T1000 (cell line): Measurements from ENCODE around the gene VWA5B2.

ENCODE experiments used
- DNase-seq: peaks from one replicate; lab custom pipeline; 2025; ENCODE audit warnings: mixed read lengths; lab: John Stamatoyannopoulos, UW

The VWA5B2 gene

DNA sequence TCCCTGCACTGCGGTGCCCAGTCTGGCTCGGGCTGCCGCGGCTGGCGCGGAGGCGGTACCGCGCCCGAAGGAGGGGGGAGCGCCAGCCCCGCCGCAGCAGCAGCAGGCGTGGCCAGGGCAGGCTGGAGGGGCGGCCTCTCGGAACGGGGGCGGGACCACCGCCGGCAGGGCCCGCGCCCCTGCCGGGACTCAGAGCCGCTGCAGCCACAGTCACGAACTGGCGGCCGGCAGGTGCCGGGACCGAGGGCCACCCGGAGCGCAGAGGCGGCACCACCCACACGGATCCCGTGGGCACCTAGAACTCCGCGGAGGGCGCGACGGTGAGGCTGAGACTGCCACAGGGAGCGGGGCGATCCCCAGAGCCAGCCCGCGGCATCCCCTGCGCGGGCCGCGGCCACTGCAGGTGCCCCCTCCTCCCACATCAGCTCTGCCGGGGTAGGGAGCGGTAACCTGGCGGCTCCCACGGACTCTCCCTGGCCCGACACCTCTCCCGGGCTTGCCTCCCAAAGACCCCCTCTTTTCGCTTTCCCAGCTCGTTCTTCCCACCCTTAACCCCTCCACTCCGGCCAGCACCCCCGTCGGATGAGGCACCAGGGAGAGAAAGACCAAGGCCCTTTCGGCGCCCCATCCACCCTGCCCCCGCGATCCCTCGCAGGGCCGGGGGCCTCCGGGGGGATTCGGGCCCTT is at the start of gene VWA5B2:
Gene VWA5B2, plus strand, starts transcription at position 192 of the 687 bp plus-strand sequence. CDS start 944 bp downstream, outside the sequence.
- DNase-seq, result peak; percentile 56

DNA sequence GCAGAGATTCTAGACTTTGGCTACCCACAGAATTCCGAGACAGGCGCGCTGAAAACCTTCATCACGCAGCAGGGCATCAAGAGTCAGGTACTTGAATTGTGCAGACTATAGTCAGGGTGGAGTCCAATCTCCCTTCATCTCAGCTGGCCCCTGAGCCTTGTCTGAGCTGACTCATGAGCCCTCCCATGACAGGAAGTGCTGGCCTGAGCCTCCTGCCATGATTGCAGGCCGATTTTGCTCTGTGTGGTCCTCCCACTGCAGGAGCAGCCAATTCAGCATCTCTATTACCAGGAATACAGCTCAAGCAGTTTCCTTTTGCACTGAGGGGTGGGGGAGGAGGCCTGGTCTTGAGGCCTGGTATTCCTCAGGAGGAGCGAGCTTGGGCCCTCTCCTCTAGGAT is 49.2 kb upstream of the VWA5B2 start:
- DNase-seq, result no peak

DNA sequence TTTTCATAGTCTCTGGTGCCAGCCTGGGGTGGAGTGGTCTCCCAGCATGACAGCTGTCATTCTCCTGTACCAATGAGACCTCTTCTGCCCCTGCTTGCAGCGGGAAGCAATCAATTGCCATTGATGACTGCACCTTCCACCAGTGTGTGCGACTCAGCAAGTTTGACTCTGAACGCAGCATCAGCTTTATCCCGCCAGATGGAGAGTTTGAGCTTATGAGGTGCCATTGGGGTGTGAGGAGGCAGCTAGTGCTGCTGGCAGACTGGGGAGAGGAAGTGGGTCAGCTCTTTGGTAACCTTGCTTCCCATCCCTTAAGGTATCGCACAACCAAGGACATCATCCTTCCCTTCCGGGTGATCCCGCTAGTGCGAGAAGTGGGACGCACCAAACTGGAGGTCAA is 47.8 kb upstream of the VWA5B2 start:
- DNase-seq, result no peak

DNA sequence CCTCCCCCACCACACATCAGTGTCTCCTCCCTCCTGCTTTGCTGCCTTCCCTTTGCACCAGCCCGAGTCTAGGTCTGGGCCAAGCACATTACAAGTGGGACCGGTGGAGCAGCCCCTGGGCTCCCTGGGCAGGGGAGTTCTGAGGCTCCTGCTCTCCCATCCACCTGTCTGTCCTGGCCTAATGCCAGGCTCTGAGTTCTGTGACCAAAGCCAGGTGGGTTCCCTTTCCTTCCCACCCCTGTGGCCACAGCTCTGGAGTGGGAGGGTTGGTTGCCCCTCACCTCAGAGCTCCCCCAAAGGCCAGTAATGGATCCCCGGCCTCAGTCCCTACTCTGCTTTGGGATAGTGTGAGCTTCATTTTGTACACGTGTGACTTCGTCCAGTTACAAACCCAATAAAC is 45.7 kb upstream of the VWA5B2 start:
- no peak for DNase-seq

DNA sequence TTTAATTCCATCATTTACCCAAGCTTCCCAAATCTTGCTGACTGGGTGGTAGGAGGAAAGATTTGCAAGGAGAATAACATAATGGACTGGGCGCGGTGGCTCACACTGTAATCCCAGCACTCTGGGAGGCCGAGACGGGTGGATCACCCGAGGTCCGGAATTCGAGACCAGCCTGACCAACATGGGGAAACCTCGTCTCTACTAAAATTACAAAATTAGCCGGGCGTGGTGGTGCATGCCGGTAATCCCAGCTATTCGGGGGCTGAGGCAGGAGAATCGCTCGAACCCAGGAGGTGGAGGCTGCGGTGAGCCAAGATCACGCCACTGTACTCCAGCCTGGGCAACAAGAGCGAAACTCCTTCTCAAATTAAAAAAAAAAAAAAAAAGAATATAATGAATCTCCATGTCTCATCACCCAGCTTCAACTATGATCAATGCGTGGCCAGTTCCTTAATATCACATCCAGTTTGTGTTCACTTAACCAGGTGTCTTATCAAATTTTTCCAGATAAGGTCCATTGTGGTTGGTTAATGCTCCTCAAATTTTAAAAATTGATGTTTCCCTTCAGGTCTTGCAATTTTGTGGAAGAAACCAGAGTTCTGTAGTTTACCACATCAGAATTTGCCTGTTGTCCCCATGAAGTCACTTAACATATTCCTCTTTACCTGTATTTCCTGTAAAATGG is 44.7 kb upstream of the VWA5B2 start:
- no peak for DNase-seq

DNA sequence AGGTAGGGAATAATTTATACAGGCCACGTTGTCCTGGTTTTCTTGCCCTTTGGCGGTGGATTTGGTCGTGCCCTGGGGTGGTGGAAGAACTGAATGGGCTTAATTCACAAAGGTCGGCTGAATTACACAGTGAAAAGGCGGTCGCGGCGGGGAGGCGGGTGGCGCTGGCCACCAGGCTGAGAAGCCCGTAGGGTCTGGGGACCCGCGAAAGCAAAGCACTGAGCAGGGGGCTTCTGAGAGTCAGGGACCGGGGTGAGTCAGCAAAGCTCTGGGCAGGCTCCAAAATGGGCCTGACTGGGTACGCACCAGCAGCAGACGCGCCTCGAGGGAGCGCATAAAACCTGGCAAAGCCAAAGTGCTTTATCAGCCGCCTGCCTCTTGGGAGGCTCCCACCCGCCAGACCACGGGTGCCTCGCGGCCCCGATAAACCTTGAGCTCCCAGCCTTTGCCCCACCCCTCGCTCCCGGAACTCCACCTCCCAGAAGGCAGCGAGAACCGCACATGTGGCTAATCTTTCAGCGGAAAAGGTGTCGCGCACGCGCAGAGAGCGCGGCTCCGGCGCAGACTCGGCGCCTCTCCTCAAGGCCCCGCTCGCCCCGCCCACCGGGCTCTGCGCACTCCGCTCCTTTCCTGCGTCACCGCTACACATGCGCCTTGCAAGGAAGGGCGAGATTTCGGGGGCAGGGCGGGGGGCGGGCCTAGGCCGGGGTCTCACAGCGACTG is 43.8 kb upstream of the VWA5B2 start:
- DNase-seq, result peak; percentile 99

DNA sequence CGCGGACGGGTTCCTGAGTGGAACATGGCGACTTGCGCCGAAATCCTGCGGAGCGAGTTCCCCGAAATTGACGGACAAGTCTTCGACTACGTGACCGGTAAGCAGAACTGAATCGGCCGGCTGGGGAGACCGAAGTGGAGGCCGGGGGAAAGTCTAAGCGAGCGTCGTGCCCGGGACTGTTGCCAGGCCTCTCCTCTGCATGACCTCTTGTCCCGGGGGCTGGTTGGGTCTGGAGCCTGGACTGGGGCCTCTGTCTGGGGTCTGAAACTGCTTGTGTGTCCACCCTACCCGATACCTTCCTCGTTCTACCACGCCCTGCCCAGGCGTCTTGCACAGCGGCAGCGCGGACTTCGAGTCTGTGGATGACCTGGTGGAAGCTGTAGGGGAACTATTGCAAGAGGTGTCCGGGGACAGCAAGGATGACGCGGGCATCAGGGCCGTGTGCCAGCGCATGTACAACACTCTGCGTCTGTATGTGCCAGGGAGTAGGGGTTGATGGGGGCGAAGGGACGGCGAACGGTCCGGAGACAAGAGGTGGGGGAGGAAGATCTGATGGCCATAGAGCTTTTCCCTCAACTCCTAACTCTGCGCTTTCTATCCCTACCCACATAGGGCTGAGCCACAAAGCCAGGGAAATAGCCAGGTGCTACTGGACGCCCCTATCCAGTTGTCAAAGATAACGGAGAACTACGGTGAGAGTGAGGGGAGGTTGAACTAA is 43.0 kb upstream of the VWA5B2 start, which contains the start of gene ABCF3:
Gene ABCF3, plus strand, starts transcription at position 16 of the 718 bp plus-strand sequence. Its CDS starts 9 bp downstream, at position 25.
- no peak for DNase-seq

DNA sequence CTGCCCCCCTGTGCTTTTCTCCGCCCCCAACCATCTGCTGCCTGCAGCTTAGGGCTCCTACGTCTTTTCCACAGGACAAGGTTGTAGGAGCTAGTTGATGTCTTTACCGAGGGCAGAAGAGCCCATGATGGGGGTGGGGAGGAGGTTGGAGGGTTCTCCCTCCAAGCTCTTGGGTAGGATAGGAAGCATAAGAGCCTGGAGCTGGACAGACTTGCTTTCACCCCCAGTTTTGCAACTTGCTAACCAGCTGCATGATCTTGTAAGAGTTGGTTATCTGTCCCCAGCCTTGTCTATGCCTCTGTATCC is 42.5 kb upstream of the VWA5B2 start:
- no peak for DNase-seq

DNA sequence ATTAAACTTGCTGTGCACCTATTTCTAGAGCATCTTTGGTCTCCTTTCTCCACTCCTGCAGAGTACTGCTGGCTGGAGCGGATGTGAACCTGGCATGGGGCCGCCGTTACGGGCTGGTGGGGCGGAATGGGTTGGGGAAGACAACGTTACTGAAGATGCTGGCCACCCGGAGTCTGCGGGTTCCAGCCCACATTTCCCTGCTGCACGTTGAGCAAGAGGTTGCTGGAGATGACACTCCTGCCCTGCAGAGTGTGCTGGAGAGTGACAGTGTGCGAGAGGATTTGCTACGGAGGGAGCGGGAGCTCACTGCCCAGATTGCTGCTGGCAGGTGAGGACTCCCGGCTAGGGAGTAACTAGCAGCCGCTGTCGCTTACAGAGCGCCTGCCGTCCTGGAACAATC is 41.3 kb upstream of the VWA5B2 start:
- no peak for DNase-seq

DNA sequence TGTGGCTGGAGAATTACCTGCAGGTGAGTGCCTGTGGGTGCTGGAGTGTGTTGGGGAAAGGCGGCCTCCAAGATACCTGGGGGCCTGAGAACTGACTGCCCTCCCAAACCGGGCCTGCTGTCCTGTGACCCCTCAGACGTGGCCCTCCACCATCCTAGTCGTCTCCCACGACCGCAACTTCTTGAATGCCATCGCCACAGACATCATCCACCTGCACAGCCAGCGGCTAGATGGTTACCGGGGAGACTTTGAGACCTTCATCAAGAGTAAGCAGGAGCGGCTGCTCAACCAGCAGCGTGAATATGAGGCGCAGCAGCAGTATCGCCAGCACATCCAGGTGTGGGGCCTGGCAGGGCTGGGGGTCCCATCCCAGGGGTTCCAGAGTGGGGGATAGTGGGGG is 40.0 kb upstream of the VWA5B2 start:
- no peak for DNase-seq

DNA sequence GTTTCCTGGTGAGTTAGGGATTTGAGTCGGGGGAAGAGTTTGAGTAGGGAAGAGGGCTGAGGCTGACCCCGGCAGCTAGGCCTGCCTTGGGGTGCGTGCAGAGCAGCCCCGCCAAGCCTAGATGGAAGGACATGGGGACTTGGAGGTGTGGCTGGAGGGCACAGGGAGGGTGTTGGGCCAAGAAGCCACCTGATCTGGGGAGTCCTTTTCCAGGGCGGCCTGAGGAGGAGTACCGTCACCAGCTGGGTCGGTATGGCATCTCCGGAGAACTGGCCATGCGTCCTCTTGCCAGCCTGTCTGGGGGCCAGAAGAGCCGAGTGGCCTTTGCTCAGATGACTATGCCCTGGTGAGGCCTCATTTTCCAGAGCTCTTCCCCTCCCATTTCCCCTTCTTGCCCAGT is 36.5 kb upstream of the VWA5B2 start:
- no peak for DNase-seq

DNA sequence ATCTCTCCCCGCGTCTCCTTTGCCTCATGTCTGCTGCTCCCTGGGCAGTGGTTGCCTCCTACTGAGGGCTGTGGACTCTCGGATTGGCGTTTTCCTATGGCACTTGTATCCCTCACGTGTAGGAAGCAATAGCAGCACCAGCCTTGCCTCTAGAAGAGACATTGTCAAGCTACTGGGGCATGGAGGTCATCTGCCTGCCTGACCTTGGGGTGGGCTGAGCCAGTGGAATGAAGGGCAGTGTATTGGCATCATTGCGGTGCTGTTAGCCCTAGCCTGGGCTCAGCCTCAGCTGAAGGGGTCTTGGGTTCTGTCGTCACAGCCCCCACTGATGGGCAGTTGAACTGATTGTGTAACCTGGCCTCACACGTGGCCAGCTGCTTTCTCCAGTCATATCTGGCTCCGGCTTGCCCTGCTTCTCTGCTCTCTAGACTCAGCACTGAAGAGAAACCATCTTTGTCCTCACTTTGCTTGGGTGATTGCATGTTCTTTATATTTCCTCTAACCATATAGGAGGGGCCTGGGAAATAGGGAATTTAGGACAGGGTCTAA is 35.3 kb upstream of the VWA5B2 start:
- no peak for DNase-seq

DNA sequence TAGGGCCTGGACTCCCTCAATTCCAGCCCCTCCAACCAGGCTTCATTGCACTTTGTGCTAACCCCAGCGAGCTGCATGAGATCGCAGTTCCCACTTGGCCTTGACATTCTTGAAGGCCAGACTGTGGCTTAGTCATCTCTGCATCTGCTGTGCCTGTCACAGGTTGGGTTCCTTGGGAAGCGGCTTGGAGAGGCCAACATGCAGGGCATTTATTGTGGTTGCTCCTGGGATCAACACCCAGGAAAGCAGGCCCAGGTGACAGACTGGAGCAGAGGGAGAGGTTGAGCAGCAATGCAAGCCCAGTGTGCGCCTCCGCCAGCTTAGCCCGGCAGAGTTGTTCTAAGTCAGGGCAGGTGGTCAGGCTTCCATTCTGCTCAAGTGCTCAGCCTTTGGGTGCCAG is 32.8 kb upstream of the VWA5B2 start:
- no peak for DNase-seq

DNA sequence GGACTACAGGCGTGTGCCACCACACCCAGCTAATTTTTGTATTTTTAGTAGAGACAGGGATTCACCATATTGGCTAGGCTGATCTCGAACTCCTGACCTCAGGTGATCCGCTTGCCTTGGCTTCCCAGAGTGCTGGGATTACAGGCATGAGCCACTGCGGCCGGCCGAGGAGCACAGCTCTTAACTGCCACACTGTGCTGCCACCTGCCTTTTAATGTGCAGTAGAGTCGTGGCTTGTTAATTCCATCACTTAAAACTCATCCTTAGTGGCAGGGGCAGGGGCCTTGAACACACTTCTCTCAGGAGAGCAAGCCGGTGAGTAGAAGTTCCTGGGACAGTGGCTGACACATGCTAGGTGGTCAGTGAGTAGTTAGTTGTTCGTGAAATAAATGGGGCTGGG is 30.9 kb upstream of the VWA5B2 start:
- no peak for DNase-seq

DNA sequence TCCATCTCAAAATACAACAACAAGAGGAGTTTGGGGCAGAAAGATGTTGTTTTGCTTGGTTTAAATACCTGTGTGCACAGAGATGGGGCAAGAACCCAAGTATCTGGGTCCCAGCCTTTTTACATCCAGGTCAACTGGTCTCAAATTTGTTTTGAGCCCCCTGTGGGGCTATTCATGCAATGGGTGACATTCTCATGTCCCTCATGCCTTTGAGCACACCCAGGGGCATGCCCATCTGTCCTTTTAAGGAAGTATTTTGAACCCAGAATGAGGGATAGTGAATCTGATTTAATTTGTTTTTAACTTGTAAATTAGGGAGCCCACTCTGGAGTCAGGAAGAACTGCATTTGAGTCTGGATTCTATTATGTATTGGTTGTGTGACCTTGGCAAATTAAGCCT is 28.6 kb upstream of the VWA5B2 start:
- no peak for DNase-seq

DNA sequence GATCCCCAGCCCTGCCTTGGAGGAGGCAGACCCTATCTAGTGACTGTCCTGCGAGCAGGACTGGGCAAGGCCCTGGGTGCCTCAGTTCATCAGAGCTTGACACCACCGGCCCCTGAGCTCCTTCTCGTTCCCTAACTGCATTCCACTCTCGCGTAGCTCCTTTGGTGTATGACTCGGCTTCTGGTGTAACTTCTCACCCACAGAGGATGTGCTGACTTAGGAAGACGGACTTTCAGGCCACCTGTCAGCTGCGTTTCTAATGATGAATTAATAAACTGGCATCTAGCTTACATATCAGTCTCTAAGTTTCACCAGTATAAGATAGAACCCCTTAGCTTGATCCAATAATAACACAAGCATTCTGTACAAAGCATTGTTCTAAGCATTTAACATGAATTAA is 25.9 kb upstream of the VWA5B2 start:
- no peak for DNase-seq

DNA sequence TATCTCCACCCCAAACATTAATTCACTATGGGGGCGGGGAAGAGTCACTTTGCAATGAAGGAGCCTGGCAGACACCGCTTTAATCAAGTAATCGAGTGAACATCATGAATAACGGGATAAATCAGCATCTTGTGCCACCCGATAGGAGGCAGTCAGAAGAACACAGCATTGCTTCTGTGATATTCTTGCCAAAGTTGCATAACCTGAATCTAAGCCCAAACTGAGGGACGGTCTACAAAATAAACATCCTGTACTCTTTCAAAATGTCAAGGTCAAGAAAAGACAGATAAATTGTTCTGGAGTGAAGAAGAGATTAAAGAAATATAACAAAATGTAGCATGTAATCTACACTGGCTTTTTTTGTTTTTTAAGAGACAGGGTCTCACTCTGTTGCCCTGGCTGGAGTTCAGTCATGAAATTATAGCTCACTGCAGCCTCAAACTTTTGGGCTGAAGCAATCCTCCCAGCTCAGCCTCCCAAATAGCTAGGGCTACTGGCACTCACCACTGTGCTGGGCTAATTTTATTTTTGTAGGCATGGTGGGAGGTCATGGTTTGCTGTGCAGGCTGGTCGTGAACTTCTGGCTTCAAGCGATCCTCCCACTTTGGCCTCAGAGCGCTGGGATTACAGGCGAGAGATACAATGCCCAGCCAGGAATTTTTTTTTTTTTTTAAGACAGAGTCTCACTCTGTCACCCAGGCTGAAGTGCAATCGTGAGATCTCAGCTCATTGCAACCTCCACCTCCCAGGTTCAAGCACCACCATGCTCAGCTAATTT is 20.1 kb upstream of the VWA5B2 start:
- no peak for DNase-seq

DNA sequence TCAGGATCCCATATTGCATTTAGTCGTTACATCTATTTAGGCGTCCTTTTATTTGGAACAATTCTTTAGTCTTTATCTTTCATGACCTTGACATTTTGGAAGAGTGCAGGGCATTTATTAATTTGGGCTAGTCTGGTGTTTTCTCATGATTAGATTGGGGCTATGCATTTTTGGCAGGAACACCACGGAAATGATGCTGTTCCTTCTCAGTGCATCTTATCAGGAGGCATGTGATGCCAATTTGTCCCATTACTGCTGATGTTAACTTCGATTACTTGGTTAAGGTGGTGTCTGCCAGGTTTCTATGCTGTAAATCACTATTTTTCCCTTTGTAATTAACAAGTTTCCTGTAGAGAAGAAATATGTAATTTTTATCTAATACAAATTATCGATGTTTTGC is 18.1 kb upstream of the VWA5B2 start:
- DNase-seq, result no peak

DNA sequence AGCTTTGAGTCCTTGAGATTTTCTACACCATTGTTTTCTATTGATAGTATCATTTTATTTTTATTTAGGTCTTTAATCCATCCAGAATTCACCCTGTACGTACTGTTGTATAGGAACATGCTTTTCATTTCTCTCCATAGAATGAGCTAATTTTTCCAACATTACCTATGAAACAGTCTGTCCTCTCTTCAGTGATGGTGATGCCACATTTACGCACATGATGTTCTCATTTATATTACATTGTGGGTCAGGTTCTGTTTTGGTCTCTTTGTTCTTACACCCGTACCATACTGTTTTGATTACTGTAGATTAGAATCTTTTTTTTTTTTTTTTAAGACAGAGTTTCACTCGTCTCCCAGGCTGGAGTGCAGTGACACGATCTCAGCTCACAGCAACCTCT is 17.7 kb upstream of the VWA5B2 start:
- no peak for DNase-seq

DNA sequence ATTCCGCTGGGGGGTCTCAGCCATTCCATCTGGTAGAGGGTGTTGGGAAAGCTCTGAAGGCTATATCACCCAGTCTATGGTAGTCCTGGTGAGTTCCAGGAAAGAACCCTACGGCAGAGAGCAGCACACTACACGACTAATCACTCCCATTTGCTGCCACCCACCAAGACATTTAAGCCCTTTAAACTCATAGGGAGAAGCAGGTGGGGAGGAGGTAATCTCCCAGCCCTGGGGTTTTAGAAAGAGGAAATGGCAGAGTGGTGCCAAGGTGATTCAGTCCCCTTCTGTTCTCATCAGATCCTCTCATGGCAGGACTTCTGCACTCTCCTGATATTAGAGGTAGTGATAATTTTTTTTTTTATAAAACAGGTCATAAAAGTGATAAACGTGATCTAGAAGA is 10.6 kb upstream of the VWA5B2 start:
- DNase-seq, result no peak

DNA sequence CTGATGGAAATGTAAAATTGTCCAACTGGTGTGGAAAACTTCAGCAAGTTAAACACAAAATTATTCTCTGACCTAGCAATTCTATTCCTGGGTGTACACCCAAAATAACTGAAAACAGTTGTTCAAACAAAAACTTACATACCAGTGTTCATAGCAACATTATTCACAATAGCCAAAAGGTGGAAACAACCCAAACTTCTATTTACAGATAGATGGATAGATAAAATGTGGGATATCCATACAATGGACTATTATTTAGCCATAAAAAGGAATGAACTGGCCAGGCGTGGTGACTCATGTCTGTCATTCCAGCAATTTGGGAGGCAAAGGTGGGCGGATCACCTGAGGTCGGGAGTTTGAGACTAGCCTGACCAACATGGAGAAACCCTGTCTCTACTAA is 6.9 kb upstream of the VWA5B2 start:
- no peak for DNase-seq

DNA sequence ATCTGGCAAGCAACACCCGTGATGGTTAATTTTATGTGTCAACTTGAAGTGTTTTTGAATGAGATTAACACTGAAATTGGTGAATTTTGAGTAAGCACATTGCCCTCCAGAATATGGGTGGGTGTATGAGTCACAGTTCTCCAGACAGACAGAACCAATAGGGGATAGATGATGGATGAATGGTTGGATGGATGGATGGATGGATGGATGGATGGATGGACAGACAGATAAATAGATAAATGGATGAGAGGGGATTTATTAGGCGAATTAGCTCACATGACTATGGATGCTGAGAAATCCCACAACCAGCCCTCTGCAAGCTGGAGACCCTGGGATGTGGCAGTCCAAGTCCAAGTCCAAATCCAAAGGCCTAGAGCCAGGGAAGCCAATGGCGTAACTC is 5.4 kb upstream of the VWA5B2 start:
- DNase-seq, result no peak
